Measurements from ENCODE around the gene MC1R.
"Not testable (repeated sequence)": the region's sequence is repeated elsewhere in the genome, so short reads cannot be mapped to it uniquely, and the experiment has no call there.

Gene MC1R

DNA sequence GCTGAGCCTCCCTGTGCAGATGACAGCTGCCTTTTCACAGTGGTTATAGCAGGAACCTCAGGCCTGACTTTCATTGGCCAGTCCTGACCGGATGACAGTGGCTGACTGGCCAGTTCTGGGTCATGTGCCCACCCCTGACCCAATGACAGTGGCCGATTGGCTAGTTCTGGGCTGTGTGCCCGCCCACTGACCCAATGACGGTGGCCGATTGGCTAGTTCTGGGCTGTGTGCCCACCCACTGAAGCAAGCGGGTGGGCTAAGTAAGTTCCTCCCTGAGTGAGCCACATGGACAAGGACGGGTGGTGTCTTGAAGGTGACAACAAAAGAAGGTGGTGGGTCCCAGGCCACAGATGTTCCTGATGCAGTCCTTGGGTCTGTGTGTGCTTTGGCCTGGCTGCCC lies 39.4 kb downstream of the MC1R start:
- no peak for DNase-seq (ENCODE audit: low read depth in 1 of 2, low spot score in 1 of 2)

DNA sequence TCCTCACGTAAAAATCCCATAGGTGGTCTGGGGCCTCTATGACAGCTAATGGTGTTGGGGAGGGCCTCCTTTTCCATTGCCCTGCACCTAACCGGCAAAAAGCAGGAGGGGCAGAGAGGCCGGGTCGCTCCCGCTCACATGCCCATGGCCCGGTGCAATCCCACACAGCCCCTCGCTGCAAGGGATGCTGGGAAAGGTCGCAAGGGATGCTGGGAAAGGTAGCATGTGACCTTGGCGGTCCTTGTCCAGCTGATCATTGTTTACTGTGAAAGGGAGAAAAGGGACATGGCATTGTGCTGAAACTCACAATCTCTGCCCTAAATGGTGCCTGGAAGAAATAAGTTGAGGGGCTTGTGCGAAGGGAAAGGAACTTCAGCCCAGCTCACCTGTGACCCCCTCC lies 39.9 kb downstream of the MC1R start:
- DNase-seq (ENCODE audit: low read depth in 1 of 2, low spot score in 1 of 2): no peak

DNA sequence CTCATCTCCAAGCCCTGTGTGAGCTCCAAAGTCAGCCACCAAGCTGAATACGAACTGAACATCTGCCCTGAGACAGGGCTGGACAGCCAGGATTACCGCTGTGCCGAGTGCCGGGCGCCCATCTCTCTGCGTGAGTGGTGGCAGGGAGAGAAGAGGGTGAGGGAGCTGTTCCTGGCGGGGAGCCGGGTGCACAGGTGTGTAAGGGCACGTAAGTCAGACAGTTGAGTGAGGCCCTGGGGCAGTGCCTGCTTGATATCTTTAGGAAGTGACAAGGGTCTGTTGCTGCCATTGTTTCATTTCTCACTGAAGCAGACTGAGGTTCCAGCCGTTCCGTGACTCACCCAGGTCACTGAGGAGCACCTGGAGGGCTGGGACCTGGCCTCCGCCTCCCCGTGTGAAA lies 42.3 kb downstream of the MC1R start:
- no peak for DNase-seq (ENCODE audit: low read depth in 1 of 2, low spot score in 1 of 2)

DNA sequence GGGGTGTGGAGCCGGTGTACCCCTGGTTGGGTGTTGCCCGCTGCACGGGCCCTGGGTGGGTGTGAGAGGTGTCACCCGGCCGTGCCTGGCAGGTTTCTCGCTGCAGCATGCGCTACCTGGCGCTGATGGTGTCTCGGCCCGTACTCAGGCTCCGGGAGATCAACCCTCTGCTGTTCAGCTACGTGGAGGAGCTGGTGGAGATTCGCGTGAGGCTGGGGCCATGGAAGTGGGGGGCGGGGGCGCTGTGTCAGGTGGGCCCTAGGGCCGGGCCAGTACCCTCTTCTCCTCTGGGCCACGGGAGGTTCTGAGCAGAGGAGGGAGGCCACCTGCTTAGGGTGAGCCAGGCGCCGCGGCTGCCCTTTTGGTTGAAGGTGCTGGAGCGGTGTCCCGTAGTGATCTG lies 43.3 kb downstream of the MC1R start:
- DNase-seq (ENCODE audit: low read depth in 1 of 2, low spot score in 1 of 2): no peak

DNA sequence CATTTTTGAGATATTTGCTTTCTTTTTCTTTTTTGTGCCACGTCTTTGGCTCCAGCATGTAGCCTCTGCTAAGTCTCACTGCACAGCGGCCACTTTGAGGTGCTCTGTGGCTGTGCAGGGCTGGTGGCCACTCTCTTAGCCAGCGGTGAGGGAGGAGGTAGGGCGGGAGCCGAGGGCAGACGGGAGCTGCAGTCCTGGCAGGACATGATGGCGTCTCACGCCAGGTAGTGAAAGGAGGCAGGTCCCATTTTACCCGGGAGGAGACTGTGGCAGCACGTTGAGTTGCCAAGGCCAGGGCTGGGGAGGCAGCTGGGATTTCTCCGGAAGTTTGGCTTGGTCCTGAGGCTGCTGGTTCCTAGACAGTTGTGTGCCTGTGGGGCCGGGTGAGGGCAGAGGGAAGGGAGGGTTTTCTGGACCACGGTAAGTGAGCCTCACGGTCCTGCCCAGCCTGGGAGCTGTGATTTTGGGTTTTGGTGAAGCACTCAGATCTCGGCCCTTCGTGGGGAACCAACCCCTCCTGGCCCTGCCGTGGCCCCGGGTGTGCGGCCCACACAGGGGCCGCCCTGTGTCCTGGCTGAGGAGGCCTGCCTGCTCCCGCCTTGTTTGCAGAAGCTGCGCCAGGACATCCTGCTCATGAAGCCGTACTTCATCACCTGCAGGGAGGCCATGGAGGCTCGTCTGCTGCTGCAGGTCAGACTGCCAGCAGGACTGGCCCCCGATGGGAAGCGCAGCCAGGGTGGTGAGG lies 44.3 kb downstream of the MC1R start:
- DNase-seq (ENCODE audit: low read depth in 1 of 2, low spot score in 1 of 2): no peak

DNA sequence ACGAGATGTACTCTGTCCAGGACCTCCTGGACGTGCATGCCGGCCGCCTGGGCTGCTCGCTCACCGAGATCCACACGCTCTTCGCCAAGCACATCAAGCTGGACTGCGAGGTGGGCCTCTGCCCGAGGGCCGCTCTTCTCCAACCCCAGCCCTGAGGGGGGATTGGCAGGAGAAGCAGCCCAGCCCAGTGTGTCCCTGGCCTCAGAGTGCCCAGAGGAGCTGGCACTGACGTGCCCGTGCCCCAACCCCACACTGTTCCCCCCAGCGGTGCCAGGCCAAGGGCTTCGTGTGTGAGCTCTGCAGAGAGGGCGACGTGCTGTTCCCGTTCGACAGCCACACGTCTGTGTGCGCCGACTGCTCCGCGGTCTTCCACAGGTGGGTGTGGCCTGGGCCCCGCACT lies 45.5 kb downstream of the MC1R start:
- no peak for DNase-seq (ENCODE audit: low read depth in 1 of 2, low spot score in 1 of 2)

DNA sequence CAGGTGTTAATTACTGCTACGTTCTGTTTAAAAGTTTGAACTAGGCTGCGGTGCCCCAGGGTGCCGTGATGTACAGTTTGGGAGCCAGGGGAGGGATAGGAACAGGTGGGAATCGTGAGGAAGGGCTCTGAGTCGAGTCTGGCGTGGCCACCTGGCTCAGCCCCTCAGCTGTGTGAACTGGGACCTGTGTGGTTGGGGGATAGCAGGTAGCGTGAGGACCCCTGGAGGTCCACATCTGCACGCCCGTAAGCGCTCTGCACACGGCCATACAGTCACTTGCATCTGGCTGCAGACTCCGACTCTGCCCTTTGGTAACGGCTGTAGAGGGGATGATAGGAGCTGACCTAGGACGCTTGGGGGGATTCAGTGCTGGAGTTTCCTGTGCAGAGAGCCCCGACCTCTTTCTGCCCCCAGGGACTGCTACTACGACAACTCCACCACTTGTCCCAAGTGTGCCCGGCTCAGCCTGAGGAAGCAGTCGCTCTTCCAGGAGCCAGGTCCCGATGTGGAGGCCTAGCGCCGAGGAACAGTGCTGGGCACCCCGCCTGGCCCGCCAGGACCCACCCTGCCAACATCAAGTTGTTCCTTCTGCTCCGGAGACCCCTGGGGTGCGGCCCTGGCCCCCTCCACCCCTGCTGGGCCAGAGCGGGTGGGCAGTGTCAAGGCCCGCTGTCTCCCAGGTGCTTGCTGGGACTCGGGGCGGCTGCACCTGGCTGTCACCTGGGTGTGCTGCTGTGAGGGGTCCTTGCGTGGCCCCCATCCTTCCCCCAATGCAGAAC lies 47.0 kb downstream of the MC1R start:
- DNase-seq (ENCODE audit: low read depth in 1 of 2, low spot score in 1 of 2): no peak

DNA sequence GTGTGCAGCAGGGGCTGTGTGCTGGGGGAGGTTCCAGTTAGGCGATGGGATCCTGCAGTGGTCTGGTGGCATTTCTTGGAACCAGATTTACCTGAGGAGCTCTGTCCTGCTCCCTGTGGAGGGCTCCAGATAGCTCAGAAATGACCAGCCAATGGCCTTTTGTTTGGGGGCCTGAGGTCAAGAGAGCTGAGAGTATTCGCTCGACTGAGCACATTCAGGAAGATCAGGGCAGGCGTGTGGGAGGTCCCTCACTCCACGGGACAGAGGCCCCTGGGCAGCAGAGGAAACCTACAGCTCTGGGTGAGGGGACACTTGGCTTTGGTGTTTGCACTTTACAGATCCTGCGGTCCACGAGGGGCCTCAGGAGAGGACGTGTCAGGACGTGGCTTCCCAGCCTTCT lies 48.1 kb downstream of the MC1R start:
- no peak for DNase-seq (ENCODE audit: low read depth in 1 of 2, low spot score in 1 of 2)

DNA sequence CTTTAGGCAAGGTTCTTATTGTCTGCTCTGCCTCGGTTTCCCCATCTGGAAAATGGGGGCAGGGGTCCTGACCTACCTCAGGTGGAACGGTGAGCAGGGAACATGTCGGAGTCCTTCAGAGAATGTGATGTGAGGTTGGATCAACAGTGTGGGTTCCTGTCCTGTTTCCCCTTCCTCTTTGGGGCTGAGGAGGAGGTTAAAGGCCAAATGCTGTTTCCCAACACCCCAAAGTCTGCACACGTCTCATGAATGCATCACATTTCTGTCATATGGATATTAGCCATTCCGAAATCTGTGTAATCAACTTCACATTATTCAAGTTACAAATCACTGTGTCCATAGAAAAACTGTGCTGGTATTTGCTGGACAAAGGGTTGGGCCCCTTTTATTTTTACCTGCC lies 48.8 kb downstream of the MC1R start:
- DNase-seq (ENCODE audit: low read depth in 1 of 2, low spot score in 1 of 2): not testable (repeated sequence)

DNA sequence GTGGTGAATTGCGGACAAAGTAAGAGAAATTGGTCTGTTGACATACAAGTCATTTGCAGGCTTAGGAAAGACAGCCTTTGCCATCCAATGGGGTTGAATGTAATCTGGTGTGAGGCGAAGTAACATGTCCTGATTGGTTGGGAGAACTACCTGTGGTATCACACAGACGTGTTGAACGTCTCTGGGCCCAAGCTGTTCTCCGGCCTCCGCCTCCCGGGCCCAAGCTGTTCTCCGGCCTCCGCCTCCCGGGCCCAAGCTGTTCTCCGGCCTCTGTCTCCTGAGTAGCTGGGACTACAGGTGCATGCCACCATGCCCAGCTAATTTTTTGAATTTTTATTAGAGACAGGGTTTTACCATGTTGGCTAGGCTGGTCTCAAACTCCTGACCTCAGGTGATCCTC lies 49.4 kb downstream of the MC1R start:
- not testable (repeated sequence) for DNase-seq (ENCODE audit: low read depth in 1 of 2, low spot score in 1 of 2)

DNA sequence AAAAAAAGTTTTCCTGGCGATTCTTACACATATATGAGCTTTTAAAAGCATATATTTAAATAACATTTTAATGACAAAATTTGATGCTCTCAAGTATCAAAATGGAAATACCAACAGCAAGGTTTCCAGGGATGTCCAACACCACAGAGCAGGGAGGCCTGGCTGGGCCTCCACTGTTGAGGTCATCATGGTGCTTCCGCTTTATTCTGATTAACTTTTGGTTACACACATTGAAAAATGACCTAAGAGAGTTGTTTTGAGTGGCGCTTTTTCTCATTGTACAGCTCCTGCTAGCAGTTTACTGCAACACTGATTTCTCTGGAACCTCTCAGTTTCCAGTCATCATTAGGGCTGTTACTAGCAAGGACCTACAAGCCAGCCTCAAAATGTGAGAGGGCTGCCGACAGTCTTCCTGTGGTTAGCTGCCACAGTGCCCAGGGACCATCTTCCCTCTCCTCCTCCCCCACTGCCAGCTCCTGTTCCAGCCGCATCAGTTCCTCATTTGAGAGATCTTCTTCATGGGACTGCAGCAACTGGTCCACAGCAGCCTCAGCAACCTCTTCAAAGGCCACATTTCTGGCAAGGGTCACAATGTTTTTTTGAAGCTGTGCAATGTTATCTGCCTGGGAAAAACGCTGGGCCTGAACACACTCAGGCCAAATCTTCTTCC lies 51.2 kb downstream of the MC1R start:
- DNase-seq (ENCODE audit: low read depth in 1 of 2, low spot score in 1 of 2): no peak

Data from activated T-helper 1 cell treated with anti-CD3 and anti-CD28 coated beads, Interleukin-2, amount 50 U/mL, for 16 hours (primary cell).